Fibroblast of peridontal ligament (primary cell): ENCODE results near the gene SAMD3.
"Not testable (repeated sequence)": the region's sequence is repeated elsewhere in the genome, so short reads cannot be mapped to it uniquely, and the experiment has no call there.

Source experiments
- DNase-seq: peaks from one replicate; pipeline ENCODE4 v3.0.0-alpha.2; 2010; ENCODE audit errors: extremely low read depth

The SAMD3 gene

DNA sequence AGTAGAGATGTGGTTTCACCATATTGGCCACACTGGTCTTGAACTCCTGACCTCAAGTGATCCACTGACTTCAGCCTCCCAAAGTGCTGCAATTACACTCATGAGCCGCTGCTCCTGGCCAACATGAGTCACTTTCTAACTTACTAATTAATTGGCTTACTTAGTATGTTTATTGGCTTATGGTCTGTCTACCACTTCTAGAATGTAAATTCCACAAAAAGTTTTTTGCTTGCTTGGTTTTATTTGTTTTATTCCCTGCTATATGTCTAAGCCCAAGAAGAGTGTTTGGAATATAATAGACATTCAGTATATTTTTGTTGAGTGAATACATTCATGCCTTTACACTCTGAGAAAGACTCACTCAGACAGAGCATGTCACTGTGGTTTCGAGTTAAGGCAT is 86.0 kb downstream of the SAMD3 start:
- peak; percentile 32 for DNase-seq

DNA sequence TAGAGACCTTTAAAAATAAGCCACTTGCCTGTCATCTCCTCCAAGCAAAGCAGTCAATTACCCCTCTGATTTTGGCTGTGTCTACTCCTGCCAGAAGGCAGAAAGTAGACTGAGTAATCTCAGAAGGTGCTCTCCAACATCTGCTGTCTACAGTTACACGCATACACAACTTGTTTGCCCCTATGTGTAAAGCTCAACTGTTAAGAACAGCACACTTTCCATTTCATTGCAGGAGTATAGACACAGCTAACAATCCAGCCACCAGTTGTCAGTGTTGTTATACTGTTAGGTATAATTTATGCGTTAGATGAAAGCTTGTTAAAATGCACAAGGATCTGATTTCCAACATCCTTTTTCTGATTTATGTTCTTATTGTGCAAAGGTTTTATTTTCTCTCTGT is 88.2 kb downstream of the SAMD3 start:
- no peak for DNase-seq

DNA sequence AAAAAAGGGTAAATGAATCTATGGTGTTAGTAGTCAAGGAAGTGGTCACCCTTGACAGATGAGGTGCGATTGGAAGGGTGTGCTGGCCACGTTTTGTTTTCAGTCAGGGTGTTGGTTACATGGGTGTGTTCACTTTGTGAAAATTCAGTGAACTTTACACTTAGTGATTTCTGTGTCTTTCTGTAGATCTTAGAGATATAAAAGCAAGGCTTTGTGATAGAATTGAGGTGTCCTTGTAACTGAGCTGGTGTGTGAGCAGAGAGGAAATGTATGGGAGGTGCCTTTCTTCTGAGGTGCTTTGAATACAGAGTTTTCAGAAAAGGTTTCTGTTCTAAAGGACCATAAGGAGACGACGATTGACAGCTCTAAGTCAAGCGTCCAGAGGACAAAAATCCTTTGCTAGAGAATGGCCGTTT is 90.5 kb downstream of the SAMD3 start:
- DNase-seq, result no peak

DNA sequence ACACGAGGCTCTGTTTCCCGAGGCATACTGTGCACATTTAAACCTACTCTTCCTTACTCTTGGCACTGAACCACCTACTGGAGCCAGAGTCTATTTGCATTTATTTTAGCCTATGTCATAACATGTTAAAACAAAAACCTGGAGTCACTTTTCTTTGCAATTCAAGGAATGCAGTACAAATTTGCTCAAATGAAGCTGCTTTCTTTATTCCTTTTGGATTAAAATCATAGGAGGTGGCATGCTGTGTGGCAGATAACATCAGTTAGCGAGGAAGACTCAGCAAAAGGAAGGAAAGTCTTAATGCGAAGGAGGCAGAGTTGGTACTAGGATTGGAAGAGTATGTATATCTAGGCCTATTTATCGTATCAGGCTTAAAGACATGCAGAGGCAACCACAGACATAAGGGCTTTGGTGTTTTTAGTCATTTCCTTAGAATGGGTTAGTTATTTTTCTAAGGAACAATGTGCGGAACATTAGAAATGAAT is 92.9 kb downstream of the SAMD3 start:
- DNase-seq, result peak; percentile 45

DNA sequence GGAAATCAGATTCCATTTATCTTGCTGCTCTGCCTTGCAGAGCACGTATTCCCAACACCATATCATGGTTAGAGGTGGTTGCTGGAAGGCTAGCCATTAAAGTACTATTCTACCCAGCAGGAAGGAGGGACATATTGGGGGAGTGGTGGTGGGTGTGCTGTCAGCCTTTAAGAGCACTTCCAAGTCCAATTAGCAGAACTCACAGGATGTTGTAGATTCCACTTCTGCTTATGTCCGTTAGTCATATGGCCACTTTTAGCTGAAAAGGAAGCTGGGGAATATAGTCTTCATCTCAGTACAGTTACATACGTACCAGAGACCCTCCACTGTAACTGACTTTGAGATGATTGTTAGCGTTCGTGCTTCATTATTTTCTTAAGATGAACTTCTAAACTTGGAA is 94.4 kb downstream of the SAMD3 start:
- no peak for DNase-seq

DNA sequence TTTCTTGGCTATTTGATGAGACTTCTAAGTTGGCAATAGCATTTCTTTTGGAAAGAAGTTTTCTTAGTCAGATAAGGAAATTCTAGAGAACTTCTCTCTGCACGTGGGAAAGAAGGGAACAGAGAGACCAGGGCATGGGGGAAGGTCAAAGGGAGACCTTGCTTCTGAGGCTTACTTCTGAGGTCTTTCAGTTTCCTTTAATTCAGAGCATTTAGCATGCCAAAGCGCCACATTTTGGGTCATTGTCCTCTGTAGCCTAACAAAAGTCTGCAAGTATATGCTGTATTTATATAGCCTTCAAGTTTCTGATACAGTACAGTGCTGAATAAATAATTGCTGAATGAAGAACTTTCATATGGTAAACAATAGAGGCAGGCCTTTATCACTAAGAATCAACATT is 95.6 kb downstream of the SAMD3 start:
- DNase-seq, result no peak

DNA sequence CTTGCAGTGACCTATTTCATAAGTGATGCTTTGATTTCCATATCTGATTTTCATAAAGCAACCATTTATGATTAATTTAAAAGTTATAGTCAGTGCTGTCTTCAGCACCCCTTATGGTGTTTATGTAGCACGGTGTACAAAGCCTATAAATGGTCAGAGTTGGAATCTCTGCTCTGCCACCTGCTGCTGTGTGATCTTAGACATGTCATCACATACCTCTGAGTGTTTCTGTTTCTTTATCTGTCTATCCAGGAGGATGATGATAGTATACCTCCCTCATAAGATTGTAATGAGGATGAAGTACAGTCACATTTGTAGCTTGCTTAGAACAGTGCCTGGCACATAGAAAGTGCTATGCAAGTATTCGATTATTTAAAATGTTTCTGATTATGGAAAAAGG is 100.5 kb downstream of the SAMD3 start:
- DNase-seq, result no peak

DNA sequence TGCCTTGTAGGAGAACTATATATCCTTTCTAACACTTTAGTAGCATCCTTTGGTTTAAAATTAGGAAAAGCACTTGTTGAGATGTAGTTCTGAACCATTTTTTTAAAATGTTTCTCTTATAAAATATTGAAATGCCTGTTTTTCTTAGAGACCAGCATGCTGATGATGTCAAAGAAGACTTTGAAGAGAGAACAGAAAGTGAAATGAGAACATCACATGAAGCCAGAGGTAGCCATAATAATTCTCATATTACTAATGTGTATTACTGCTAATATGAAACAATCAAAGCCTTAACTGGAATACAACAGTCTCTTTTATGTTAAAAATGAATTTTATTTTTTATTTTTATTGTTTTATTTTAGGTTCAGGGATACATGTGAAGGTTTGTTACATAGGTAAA is 102.0 kb downstream of the SAMD3 start:
- no peak for DNase-seq

DNA sequence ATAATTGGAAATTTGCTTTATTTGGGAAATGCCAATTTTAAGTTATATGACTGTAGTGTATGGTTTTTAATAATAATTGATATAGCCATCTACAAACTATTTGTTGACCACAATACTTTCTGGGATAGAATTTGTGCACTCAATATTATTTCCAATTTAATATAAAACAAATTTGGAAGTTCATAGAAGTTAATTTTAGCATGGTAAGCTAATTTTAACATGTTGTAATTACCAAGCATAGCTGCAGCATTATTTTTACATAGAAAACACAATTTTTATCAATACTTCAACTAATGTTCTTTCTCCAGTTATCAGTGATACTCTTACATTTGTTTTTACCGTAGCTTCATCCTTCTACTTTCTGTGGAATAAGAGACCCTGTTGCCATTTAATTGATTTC is 103.5 kb downstream of the SAMD3 start:
- no peak for DNase-seq

DNA sequence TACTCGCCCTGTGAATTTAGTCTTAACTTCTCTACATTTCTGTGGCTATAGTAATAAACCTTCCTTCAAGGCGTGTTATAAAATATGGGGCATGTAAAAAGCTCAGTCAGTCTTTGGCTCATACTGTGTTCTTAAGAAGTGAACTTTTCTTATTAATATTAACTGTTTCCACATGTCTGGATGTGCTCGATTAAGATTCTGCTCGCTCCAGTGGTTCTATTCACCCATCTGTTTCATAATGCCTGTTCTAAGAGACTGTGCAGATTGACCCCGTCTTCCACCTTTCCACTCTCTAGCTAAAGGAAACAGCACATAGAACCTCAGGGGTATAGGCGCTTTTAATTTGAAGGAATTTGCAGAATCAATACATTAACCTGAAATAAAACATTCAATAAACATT is 104.5 kb downstream of the SAMD3 start:
- no peak for DNase-seq

DNA sequence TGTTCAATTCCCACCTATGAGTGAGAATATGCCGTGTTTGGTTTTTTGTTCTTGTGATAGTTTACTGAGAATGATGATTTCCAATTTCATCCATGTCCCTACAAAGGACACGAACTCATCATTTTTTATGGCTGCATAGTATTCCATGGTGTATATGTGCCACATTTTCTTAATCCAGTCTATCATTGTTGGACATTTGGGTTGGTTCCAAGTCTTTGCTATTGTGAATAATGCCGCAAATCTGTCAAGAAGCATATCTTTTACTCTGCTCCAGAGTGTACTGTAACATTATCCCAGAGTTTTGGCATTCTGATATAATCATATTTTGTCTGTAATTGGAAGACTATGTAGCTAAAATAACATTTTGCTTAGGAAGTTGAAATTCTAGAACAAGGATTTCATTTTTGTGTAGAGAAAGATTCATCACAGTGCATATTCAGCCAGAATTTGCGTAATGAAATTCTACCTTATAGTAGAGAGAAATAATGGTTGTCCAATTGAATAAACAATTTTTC is 105.5 kb downstream of the SAMD3 start:
- DNase-seq, result not testable (repeated sequence)

DNA sequence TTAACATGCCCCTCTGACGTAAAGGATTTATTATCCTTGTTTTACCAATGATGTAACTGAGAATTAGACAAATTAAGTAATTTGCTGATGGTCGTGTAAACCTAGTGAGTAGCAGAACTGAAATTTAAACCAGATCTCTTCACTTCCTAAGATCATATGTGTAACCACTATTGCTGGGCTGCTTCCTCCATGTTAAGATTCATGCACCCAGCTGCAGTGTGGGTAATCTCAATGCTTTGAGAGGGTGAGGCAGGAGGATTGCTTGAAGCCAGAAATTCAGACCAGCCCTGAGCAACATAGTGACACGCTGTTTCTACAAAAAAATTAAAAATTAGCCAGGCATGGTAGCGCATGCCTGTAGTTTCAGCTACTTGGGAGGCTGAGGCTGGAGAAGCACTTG is 106.5 kb downstream of the SAMD3 start:
- no peak for DNase-seq

DNA sequence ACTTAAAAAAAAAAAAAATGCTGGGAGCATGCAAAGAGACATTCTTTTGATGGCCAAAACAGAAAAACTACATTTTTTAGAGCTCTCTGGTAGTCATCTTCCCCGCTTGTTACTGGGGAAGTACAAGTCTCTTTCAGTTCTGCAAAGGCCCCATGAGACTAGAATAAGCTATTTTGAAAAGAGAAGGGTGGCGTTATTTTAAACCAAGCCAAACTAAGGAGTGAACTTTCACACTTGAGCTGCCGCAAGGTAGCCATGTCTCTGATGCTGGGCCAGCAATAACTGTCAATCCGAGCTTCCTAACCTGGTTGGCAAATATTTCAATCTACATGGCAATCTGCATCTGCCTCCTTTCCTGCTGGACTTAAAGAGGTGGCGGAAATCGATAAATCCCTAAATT is 107.7 kb downstream of the SAMD3 start:
- no peak for DNase-seq

DNA sequence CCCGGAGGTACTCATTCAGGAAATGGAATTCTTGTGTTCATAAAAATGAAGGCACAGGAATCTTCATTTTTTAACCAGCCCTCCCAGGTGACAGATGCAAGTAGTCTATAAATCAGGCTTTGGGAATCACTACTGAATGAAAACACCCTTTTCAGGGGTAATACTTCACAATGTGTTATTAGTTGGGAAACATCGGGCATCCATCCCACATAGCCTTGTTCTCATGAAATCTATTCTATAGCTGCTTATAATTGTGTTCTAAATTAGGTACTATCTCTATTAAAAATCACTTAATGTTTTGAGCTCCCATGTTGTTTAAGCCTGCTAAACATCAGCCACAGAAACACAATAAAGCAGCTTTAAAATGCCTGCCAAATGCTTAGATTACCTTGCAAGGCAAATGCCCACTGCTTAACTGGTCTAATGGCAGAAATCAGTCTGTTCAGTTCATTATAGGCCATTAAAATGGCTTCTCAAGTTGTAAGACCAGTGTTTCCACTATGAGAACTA is 109.5 kb downstream of the SAMD3 start:
- DNase-seq, result no peak

DNA sequence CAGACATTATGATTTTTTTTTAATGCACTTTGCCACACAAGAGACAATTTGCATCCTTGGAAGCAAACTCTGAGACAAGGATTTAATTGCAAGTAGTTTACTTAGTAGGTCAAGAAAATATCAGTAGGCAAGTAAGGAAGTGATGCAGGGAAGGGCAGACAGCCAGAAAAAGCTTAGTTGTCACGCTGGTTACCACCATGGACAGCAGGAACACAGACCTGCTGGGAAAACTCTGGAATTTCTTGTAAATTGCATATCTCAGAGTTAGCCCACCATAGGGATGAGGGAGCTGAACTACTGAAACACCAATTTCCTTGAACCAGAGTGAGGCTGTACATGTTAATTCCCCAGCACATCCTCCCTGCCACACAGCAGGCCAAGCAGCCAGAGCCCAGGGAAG is 111.7 kb downstream of the SAMD3 start:
- DNase-seq, result no peak

DNA sequence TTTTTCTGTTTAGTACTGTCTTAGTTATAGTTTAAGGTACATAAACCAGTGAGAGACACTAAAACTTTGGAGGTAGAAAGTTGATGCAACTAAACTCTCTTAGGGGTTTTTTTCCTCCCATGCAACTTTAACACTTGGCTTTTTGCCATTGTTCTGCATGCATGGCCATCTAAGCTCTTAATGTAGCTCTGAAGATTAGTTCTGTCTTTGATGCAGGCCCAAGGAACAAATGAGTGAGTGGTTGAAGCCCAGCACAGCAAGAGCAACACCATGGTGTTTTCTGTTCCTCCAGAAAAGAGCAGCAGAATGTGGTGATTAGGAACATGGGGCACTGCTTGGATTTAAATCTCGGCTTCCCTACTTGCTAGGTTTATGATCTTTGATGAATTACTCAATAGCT is 115.0 kb downstream of the SAMD3 start:
- DNase-seq, result peak; percentile 5

DNA sequence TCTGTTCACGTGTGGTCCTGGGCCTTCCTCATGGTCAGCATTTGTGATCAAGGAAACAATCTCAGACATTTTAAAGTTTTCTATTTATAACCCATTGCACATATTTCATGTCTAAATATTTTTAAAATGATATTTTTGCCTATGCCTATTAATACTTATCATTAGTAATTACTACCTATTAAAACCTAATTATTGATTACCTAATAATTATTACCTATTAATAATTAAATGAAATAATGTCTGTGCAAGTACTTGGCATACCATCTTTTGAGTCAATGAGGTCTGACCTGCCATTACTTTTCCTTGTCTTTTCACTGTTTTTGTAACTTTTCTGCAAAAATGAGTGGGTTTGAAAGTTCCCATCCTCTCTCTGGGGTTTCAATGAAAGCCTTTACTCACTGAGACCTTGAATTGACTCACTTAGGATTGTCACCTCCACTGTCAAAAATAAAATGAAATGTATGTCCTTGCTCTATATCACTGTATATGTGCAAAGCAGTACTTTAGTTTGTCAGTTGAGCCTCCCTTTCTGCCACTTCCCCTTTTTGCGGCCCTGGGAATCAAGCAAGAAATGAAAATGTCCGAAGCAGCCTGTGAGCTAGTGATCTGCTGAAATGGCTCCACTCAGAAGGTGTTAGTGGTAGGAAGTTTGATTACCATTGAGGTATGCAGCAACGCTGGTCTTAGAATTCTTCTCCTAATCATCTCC is 116.6 kb downstream of the SAMD3 start:
- no peak for DNase-seq

DNA sequence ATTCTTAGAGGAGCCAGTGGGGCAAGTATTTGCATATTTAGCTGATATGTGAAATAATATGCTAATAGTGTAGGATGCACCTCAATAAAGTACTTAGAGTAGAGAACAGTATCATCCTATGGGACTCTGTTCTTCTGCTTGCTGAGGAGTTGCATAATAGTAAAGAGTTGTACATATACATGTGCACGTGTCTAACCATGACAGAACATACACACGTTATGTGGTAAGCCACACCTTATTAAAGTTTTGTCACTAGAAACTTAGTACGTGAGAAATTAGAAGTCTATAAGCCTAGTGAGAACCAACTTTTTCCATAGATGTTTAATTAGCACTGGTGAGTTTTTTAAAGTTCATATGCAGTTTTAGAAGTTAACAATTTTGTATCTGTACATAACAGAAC is 123.6 kb downstream of the SAMD3 start:
- no peak for DNase-seq

DNA sequence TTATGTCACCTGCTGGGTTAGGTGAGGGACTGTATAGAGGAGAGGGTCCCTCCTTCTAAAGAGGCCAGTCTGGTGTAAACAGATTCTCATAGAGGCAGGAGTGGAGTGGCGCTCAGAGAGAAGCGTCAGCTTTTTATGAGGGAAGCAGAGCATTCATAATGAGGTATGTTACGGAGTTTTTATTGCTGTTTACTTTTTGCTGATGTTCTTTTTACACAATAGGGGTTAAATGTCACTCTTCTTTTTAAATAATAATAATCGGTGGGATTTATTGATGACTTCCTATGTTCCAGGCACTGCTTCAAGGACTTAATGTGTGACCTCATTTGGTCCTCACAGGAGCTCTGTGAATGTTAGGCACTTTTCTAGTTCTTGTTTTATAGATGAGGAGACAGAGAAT is 124.4 kb downstream of the SAMD3 start:
- no peak for DNase-seq
